Heart left ventricle (tissue), 13 donors: Measurements from ENCODE around the gene ZMIZ1.
A peak's percentile ranks its signal among the peaks of the same experiment; 100 is the strongest.

Experiments
- POLR2A ChIP-seq, 2 donors: fragments of 450-650 bp; IDR thresholded peaks; one replicate each; pipeline ENCODE4 v1.6.1; 2017; ENCODE audit warnings: antibody characterized with exemption in 2 of 2, mild to moderate bottlenecking in 2 of 2, moderate library complexity in 2 of 2
- TF ChIP-seq, protein P1 (sequence below), 12 donors: fragments of 200-600 bp; sonication (generic) in 4 of 12; IDR thresholded peaks; one replicate each; pipeline versions ENCODE4 v1.5.0 to v1.8.0; 2018 to 2022; ENCODE audit warnings: antibody characterized with exemption in 12 of 12, mild to moderate bottlenecking in 5 of 12
- donor health status: ischemic (EF 13 %, LVEDD 7.1; RV severe dilation, severe dysfunction).
- donor health status: DM: no; HTN: yes; CAD: no.
- donor health status: DM: no; HTN: no; CAD: no.
- donor health status: ischemic (EF 25% LVEDD 6.9; RV normal size, moderate dysfunction).
- donor health status: ischemic (EF 25% LVEDD 5.7; RV mildly dilated, moderate dysfunction).
- donor health status: ischemic (EF 35%, LVEDD 5.7; RV mildly dilated, moderate dysfunction).
- donor health status: nonischemic (EF 11% LVEDD 7.7; RV severe dilation, severe dysfunction).
- donor health status: DM: yes; HTN: yes; CAD: no.
- donor health status: PGD.
- donor health status: ischemic (EF 29% LVEDD 5.4; RV normal size, mild dysfunction).
- donor health status: nonischemic (EF 23%, LVEDD 6.1; RV moderate dilation, normal function).

DNA sequence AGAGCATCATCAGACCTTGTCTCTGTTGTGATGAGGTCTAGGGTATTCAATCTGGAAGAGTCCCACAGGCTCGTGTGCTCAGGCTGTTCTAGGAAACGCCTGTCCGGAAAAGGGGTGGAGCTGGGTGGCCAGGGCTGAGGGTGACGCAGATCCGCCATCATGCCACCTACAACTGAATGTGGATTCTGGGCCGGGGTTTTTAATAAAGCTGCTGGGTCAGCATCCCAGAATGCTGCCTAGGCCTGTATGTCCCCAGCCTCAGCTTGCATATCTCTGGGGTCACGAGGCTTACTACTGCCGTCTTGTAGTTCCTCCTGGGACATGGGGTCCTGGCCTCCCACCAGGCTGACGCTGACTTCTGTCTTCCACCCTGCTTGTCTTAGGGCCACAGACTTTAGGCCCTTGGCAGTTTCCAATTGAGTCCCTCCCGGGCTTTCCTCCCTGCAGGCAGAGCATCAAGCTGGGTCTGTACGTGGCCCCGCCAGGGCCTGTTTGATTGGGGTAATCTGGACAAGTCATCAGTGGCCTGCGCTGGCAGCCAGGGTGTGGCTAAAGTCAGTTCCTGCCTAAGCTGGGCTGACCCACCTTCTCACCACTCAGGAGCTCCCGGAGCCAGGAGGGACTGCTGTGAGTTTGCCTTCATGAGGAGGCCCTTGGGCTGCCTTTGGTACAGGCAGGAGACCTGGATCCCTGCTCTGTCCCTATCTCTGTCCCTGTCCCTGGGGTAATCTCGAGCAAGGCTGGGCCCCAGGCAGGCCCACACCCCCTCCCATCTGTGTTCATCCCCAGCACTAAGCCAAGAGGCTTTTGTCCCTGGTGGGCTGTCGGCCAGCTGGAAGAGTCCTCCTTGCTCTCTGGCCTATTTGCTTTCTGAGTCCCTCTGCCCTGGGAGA is 79.9 kb downstream of the ZMIZ1 start:
- TF ChIP-seq, protein P1, sequence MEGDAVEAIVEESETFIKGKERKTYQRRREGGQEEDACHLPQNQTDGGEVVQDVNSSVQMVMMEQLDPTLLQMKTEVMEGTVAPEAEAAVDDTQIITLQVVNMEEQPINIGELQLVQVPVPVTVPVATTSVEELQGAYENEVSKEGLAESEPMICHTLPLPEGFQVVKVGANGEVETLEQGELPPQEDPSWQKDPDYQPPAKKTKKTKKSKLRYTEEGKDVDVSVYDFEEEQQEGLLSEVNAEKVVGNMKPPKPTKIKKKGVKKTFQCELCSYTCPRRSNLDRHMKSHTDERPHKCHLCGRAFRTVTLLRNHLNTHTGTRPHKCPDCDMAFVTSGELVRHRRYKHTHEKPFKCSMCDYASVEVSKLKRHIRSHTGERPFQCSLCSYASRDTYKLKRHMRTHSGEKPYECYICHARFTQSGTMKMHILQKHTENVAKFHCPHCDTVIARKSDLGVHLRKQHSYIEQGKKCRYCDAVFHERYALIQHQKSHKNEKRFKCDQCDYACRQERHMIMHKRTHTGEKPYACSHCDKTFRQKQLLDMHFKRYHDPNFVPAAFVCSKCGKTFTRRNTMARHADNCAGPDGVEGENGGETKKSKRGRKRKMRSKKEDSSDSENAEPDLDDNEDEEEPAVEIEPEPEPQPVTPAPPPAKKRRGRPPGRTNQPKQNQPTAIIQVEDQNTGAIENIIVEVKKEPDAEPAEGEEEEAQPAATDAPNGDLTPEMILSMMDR (IDR thresholded peaks at IDR 0.05) = no peak
- peak in 1 of 2 donors; percentile 18 for TF ChIP-seq POLR2A (IDR thresholded peaks at IDR 0.05)
